ENCODE measurements around the gene GIGYF2.
"Not testable (repeated sequence)": the region's sequence is repeated elsewhere in the genome, so short reads cannot be mapped to it uniquely, and the experiment has no call there.

Gene GIGYF2

DNA sequence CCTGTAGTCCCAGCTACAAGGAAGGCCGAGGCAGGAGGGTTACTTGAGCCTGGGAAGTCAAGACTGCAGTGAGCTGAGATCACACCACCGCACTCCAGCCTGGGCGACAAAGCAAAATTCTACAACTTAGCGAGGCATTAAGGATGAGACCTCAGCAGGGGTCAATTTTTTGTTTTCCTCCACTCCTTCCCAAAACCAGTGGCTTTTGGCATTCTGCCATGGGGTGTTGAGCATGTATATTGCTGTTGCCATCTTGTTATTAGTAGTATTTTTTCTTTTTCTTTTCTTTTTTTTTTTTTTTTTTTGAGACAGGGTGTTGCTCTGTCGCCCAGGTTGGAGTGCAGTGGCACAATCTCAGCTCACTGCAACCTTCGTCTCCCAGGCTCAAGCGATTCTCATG, 8.9 kb upstream of the GIGYF2 start:
- no peak for DNase-seq

GRCh38 chr2:232689152-232689910, 7.8 kb upstream of the GIGYF2 start:
- DNase-seq, result no peak

- not testable (repeated sequence) for DNase-seq
Observed at GRCh38 chr2:232691117-232691516, 6.0 kb upstream of the GIGYF2 start.

DNA sequence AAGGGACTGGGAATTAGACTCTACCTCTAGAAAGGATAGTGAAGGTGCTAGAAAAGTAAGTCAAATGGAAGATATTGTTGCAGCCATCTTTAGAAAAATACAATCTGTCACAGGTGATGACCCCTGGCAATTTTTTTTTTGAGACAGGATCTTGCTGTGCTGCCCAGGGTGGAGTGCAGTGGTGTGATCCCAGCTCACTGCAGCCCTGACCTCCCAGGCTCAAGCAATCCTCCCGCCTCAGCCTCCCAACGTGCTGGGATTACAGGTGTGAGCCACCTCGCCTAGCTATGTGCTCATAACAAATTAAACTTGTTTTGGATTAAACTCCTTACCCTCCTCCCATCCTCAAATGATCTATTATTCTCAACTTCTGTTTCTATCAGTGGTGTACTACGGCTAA, 3.8 kb upstream of the GIGYF2 start:
- no peak for DNase-seq

DNA sequence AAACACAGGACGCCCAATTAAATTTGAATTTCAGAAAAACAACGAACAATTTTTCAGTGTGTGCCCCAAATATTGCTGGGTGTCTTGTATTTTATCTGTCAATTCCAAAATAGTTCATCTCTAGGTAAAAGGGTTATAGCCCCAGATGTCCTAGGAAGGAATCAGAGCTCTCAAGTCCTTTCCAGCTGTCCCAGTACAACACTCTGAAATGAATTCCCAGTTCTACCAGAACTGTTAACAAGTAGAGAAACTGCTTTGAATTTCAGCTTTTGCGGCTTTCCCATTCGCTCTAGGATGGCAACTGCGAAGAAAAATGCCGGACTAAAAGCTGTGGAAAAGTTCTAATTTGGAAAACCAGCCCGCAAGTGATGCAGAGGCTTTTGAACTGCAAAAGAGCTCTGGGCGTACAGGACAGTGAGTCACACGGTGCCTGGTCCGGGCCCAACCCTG, 497 bp upstream of the GIGYF2 start:
- no peak for DNase-seq

- no peak for DNase-seq
Observed at GRCh38 chr2:232697807-232698110, 628 bp downstream of the GIGYF2 start.

GRCh38 chr2:232698556-232699091, 1.5 kb downstream of the GIGYF2 start:
- no peak for DNase-seq

DNA sequence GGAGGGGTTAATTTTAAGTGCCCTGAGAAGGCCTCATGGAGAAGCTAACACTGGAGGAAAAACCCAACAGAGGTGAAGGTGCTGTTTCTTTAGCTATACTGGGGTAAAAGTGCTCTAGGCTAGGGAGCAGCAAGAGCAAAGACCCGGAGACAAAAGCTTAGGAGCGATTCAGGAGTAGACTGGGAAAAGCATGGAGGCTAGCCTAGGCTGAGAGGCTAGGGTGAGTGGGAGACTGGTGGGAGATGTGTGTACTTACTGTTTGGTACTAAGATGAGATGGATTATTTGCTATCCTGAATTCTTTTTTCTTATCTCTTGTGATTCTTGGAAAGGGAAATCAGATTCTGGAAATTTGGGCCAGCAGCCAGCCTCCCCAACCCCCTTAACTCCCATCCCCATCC, 2.0 kb downstream of the GIGYF2 start:
- DNase-seq, result no peak

DNA sequence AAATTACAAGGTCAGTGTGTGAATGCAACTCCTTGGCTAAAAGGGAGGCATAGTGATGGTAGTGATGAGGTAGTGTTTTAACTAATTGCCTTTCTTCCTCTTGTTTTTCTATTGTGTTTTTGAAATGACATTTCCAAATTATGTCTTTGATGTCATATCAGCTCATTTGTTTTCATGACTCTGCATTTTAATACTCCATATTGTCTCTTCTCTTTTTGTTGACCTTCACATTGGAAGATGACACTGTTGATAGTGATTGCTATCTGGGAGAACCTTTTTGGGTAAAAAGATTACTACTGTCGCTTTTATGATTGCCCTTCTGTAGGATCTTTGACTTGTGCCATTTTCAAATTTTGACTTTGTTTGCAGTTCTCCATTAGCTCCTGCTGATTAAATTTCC, 3.0 kb downstream of the GIGYF2 start:
- DNase-seq, result no peak

- no peak for DNase-seq
Observed at GRCh38 chr2:232707076-232707475, 9.9 kb downstream of the GIGYF2 start.

DNA sequence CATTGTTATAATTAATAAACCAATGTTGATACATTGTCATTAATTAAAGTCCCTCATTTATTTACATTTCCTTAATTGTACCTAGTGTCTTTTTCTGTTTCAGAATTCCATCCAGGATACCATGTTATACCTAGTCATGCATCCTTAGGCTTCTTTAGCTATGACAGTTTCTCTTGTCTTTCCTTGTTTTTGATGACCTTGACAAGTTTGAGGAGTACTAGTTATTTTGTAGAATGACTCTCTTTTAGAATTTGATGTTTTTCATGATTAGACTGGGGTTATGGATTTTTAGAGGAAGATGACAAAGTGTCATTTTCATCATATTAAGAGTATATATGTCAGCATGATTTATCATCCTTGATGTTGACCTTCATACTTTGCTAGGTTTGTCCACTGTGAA, 16.4 kb downstream of the GIGYF2 start:
- DNase-seq, result no peak

- no peak for DNase-seq
Observed at GRCh38 chr2:232714969-232715368, 17.8 kb downstream of the GIGYF2 start.

DNA sequence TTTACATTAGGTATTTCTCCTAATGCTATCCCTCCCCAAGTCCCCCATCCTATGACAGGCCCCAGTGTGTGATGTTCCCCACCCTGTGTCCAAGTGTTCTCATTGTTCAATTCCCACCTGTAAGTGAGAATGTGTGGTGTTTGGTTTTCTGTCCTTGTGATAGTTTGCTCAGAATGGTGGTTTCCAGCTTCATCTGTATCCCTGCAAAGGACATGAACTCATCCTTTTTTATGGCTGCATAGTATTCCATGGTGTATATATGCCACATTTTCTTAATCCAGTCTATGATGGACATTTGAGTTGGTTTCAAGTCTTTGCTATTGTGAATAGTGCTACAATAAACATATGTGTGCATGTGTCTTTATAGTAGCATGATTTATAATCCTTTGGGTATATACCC, 22.9 kb downstream of the GIGYF2 start:
- DNase-seq, result not testable (repeated sequence)

GRCh38 chr2:232721261-232721660, 24.1 kb downstream of the GIGYF2 start:
- no peak for DNase-seq

- DNase-seq, result no peak
Observed at GRCh38 chr2:232721882-232722281, 24.8 kb downstream of the GIGYF2 start.

DNA sequence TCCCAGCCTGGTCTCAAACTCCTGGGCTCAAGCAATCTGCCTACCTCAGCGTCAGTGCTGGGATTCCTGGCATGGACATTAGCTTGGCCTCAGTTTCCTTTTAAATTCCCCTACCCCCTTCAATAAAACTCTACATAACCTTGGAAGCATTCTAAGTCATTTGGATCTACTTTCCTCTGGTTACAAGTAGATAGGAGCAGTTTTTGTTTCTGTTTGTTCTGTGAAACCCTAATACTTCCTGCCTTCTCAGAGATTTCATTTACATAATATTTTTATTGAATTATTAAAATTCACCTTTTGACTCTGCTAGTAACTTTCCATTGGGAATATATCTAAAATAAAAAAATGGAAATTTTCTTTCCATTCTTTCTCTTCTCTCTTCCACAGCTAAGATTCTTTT, 25.9 kb downstream of the GIGYF2 start:
- DNase-seq, result no peak

- DNase-seq, result no peak
Observed at GRCh38 chr2:232728785-232729184, 31.7 kb downstream of the GIGYF2 start.

- DNase-seq, result no peak
Observed at GRCh38 chr2:232731470-232731869, 34.3 kb downstream of the GIGYF2 start.

- DNase-seq, result no peak
Observed at GRCh38 chr2:232741294-232741693, 44.2 kb downstream of the GIGYF2 start.

DNA sequence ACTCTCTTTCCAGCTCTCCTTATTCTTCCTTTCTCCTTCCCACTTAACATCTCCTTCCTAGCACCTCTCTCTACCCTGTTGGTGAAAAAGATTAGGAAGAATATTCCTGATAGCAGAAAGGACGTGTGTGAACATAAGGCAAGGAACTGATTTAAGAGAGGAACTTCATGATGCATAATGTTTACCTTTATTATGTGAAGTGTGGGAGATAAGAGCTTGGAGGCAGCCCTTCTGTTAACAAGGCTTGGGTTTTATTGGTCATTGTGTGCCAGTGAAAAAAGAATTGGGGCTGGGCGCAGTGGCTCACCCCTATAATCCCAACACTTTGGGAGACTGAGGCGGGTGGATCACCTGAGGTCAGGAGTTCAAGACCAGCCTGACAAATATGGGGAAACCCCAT, 44.8 kb downstream of the GIGYF2 start:
- DNase-seq, result no peak

DNA sequence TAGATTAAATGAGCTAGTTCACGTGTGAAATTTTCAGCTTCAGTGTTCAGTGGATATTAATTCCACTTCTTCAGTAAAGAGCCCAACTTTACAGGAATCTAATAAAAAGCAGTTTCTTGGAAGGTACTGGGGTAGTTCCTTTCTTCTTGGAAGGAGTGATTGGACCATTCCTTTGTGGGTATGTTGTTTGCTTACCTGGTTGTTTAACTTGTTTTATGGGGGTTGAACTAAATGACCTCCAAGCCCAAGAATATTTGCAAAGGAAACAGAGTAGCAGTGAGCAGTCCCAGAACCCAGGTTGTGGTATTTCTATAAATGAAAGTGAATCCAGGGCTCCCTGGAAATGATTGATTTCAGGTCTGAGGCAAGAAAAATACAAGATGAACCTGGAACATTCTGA, 47.8 kb downstream of the GIGYF2 start:
- DNase-seq, result no peak

- no peak for DNase-seq
Observed at GRCh38 chr2:232748038-232748437, 50.9 kb downstream of the GIGYF2 start.

GRCh38 chr2:232749331-232749730, 52.2 kb downstream of the GIGYF2 start:
- no peak for DNase-seq

GRCh38 chr2:232750135-232750671, 53.1 kb downstream of the GIGYF2 start:
- DNase-seq, result no peak

DNA sequence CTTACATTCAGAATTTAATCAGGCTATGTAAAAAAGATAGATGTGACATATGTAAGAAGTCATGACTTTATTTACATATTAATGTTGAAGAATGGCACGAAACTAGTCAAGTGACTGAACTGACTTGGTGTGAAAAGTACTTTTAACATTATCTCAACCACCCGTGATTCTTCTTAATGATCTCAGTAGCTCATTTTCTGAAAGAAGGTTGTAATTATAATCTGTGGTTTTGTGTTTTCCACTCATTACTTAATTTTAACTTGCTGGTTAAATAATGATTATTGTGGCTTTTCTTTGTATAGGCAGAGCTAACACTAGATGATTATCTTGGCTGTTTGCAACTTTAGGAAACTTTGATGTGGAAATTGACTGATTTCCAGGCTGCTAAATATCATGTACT, 60.8 kb downstream of the GIGYF2 start:
- DNase-seq, result no peak
